Kidney epithelial cell (primary cell): ENCODE results near the gene PROM1. TPM values are rescaled to one million over a fixed set of nuclear protein-coding genes. Genes with fewer than 3 reads are reported as not detected.

Experiments
- DNase-seq: peaks from one replicate; pipeline ENCODE4 v3.0.0-alpha.2; 2010; ENCODE audit warnings: low read depth
- H3K27me3 ChIP-seq: 2 replicates; pipeline ENCODE4 v1.6.0; 2011; ENCODE audit warnings: low read length; ENCODE audit not compliant: control insufficient read depth, insufficient read depth
- H3K36me3 ChIP-seq: 2 replicates; pipeline ENCODE4 v1.5.1; 2011; ENCODE audit warnings: low read length; ENCODE audit not compliant: control insufficient read depth, insufficient read depth
- H3K4me3 ChIP-seq: 2 replicates; pipeline ENCODE4 v1.5.1; 2011; ENCODE audit warnings: low read depth, mild to moderate bottlenecking, control low read depth, low read length
- total RNA-seq: library from RNA; depleted of rRNA; stranded (reverse); fragments of >200 nt; gene quantifications from 2 replicates; pipeline ENCODE4 v1.2.3, GENCODE V29; 2015
- TF ChIP-seq, protein P1 (sequence below): IDR thresholded peaks from 2 replicates; pipeline ENCODE4 v1.5.1; 2011; ENCODE audit warnings: mild to moderate bottlenecking, moderate library complexity, low read length, control low read depth, inconsistent platforms; ENCODE audit not compliant: insufficient read depth, poor library complexity, severe bottlenecking

PROM1 gene
- total RNA-seq, 1 donor from 2014 or later, result 69.0 TPM

DNA sequence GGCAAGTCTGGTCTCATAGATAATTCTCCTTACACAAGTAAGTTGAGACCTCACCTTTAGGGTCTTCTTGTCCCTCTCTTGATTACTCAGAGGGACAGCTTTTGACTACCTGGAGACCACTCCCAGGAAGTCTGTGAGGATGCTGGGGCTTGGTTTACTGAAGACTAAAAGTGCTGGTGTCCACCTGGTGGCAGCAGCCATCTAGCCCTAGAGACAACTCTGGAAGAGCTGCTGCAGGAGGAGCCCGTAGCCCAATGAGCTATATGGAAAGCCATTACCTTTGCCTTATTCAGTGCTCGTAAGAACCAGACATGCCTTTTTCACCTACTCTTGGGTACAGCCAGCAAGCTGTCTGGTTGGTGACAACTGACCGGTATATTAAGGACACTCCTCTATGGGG, 128.2 kb downstream of the PROM1 start:
- DNase-seq, result no peak
- Histone ChIP-seq H3K36me3 (no peaks in the 10 kb centered on the region), H3K4me3 (no peak overlapping the region), H3K27me3 (no peaks in the 10 kb centered on the region)
- TF ChIP-seq, protein P1, sequence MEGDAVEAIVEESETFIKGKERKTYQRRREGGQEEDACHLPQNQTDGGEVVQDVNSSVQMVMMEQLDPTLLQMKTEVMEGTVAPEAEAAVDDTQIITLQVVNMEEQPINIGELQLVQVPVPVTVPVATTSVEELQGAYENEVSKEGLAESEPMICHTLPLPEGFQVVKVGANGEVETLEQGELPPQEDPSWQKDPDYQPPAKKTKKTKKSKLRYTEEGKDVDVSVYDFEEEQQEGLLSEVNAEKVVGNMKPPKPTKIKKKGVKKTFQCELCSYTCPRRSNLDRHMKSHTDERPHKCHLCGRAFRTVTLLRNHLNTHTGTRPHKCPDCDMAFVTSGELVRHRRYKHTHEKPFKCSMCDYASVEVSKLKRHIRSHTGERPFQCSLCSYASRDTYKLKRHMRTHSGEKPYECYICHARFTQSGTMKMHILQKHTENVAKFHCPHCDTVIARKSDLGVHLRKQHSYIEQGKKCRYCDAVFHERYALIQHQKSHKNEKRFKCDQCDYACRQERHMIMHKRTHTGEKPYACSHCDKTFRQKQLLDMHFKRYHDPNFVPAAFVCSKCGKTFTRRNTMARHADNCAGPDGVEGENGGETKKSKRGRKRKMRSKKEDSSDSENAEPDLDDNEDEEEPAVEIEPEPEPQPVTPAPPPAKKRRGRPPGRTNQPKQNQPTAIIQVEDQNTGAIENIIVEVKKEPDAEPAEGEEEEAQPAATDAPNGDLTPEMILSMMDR, result peak; percentile 45

DNA sequence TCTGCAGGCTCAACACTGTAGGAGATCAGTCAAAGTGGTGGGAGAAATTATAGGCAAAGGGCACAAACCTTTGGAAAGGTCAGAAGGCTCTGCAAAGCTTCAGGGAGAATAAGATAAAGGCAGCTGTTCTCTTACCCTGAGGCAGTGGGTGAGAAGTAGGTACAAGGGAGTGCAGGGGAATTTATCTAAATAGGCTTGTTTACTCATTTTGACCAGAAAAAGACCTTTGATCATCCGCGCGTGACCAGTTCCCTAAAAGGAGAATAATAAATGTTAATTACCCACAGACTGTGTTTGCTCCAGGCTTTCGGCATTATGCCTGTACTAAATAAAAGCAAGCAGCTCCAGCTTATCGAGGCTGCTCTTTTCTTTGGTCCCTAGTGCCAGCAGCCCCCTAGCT, 130.2 kb downstream of the PROM1 start:
- H3K27me3 ChIP-seq, result no peaks in the 10 kb centered on the region
- TF ChIP-seq, protein P1, result no peak
- no peaks in the 10 kb centered on the region for H3K36me3 ChIP-seq
- no peak overlapping the region for H3K4me3 ChIP-seq
- DNase-seq, result no peak

GRCh38 chr4:15951781-15952180, 132.0 kb downstream of the PROM1 start:
- no peak overlapping the region for H3K4me3 ChIP-seq
- H3K27me3 ChIP-seq, result no peaks in the 10 kb centered on the region
- no peak for DNase-seq
- H3K36me3 ChIP-seq, result no peaks in the 10 kb centered on the region
- TF ChIP-seq, protein P1, result no peak

- no peaks in the 10 kb centered on the region for H3K27me3 ChIP-seq
- H3K36me3 ChIP-seq, result no peaks in the 10 kb centered on the region
- no peak overlapping the region for H3K4me3 ChIP-seq
- no peak for DNase-seq
- TF ChIP-seq, protein P1, result no peak
These were observed 135.0 kb downstream of the PROM1 start for GRCh38 chr4:15948826-15949225.

DNA sequence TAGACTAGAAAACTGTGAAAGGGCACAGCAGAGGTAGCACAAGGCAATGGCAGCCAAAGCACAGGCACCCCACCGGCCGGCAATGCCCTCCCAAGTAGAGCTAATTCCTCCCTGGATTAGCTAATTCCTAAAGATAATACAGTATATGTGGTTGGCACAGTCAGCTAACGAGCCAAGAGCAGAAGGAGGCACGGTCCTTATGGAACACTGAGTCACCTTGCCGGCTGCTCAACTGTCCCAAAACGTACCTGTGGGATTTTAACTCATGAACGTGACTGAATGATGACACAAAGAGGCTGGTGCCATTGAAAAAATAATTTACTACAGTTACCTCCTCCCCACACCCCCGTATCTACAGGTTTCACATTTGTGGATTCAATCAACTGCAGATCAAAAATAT, 136.1 kb downstream of the PROM1 start:
- Histone ChIP-seq H3K4me3 (no peak overlapping the region), H3K36me3 (no peaks in the 10 kb centered on the region), H3K27me3 (no peaks in the 10 kb centered on the region)
- DNase-seq, result no peak
- TF ChIP-seq, protein P1, result no peak

DNA sequence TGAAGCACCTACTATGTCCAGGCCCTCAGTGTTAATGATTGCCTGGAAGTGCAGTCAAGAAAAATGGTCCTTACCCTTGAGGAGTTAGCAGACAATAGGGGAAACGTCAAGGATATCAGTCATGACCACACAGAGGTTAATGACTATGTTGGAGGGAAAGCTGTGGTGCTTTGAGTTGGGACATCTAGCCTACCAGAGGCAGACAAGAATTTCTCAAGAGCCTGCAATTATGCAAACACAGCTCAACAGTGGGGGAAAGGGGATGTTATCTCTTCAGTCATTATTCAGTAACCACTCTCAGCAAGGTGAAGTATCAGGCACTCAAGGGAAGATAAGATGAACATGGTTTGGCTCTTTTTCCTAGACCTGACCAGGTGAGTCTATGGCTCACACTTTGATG, 138.3 kb downstream of the PROM1 start:
- no peak for DNase-seq
- H3K4me3 ChIP-seq, result no peak overlapping the region
- H3K27me3 ChIP-seq, result no peaks in the 10 kb centered on the region
- H3K36me3 ChIP-seq, result no peaks in the 10 kb centered on the region
- TF ChIP-seq, protein P1, result no peak
